Measurements from ENCODE around the gene ZBTB25.
A peak's percentile ranks its signal among the peaks of the same experiment; 100 is the strongest.
"Not testable (repeated sequence)": the region's sequence is repeated elsewhere in the genome, so short reads cannot be mapped to it uniquely, and the experiment has no call there.

The ZBTB25 gene

GRCh38 chr14:64503434-64504309 is at the start of gene ZBTB25:
TSS of gene ZBTB25 (minus strand) at chr14:64503838. CDS start at chr14:64490533, 13,305 bp downstream.
- DNase-seq (ENCODE audit: low read depth in 3 of 3): peak; percentile 85 to 93 (median 89)

GRCh38 chr14:64550621-64551333 is 47.1 kb upstream of the ZBTB25 start:
- no peak for DNase-seq (ENCODE audit: low read depth in 3 of 3)

- DNase-seq (ENCODE audit: low read depth in 3 of 3): no peak
Measured at GRCh38 chr14:64549791-64550620, 46.4 kb upstream of the ZBTB25 start, which contains the start of gene PPP1R36. TSS of gene PPP1R36 (plus strand) at chr14:64549961. CDS start at chr14:64549998, 37 bp downstream.

GRCh38 chr14:64549016-64549415 is 45.4 kb upstream of the ZBTB25 start:
- no peak for DNase-seq (ENCODE audit: low read depth in 3 of 3)

GRCh38 chr14:64544607-64545312 is 41.1 kb upstream of the ZBTB25 start:
- DNase-seq (ENCODE audit: low read depth in 3 of 3): no peak

GRCh38 chr14:64542836-64543201 is 39.2 kb upstream of the ZBTB25 start:
- no peak for DNase-seq (ENCODE audit: low read depth in 3 of 3)

GRCh38 chr14:64541972-64542835 is 38.6 kb upstream of the ZBTB25 start:
- DNase-seq (ENCODE audit: low read depth in 3 of 3): no peak

GRCh38 chr14:64541261-64541971 is 37.8 kb upstream of the ZBTB25 start:
- DNase-seq (ENCODE audit: low read depth in 3 of 3): no peak

GRCh38 chr14:64540208-64541202 is 36.9 kb upstream of the ZBTB25 start, which contains the start of gene HSPA2:
TSS of gene HSPA2 (plus strand) at chr14:64540741. CDS start at chr14:64540850, 109 bp downstream.
- peak; percentile 89 to 96 (median 91) for DNase-seq (ENCODE audit: low read depth in 3 of 3)

- no peak for DNase-seq (ENCODE audit: low read depth in 3 of 3)
Measured at GRCh38 chr14:64536488-64537245, 33.0 kb upstream of the ZBTB25 start.

GRCh38 chr14:64531567-64531966 is 27.9 kb upstream of the ZBTB25 start:
- DNase-seq (ENCODE audit: low read depth in 3 of 3): no peak

GRCh38 chr14:64525354-64525753 is 21.7 kb upstream of the ZBTB25 start:
- DNase-seq (ENCODE audit: low read depth in 3 of 3): no peak

- DNase-seq (ENCODE audit: low read depth in 3 of 3): no peak
Measured at GRCh38 chr14:64522591-64523355, 19.1 kb upstream of the ZBTB25 start.

GRCh38 chr14:64520699-64521098 is 17.1 kb upstream of the ZBTB25 start:
- no peak for DNase-seq (ENCODE audit: low read depth in 3 of 3)

GRCh38 chr14:64518229-64518628 is 14.6 kb upstream of the ZBTB25 start:
- DNase-seq (ENCODE audit: low read depth in 3 of 3): no peak

GRCh38 chr14:64517667-64518066 is 14.0 kb upstream of the ZBTB25 start:
- DNase-seq (ENCODE audit: low read depth in 3 of 3): not testable (repeated sequence)

- DNase-seq (ENCODE audit: low read depth in 3 of 3): no peak
Measured at GRCh38 chr14:64516969-64517368, 13.3 kb upstream of the ZBTB25 start.

Data from stimulated activated CD4-positive, alpha-beta T cell treated with anti-CD3 and anti-CD28 coated beads, TNF-alpha, amount 100 ng/mL, for 24 hours (primary cell).